ENCODE data around the gene PLXNA4. TPM values are rescaled to one million over a fixed set of nuclear protein-coding genes. Genes with fewer than 3 reads are reported as not detected.

PLXNA4 gene
- polyA plus RNA-seq, 4 donors, result 10.5 to 15.5 (median 12.5) TPM

- DNase-seq (ENCODE audit: low read depth in 4 of 4, low spot score in 2 of 4), result no peak
These were observed 207.9 kb downstream of the PLXNA4 start for GRCh38 chr7:132368246-132368900.

GRCh38 chr7:132367795-132368194, 208.5 kb downstream of the PLXNA4 start:
- DNase-seq (ENCODE audit: low read depth in 4 of 4, low spot score in 2 of 4), result no peak

- no peak for DNase-seq (ENCODE audit: low read depth in 4 of 4, low spot score in 2 of 4)
These were observed 209.3 kb downstream of the PLXNA4 start for GRCh38 chr7:132367004-132367403.

- DNase-seq (ENCODE audit: low read depth in 4 of 4, low spot score in 2 of 4), result no peak
These were observed 212.0 kb downstream of the PLXNA4 start for GRCh38 chr7:132364226-132364625.

- no peak for DNase-seq (ENCODE audit: low read depth in 4 of 4, low spot score in 2 of 4)
These were observed 214.2 kb downstream of the PLXNA4 start for GRCh38 chr7:132362059-132362458.

- no peak for DNase-seq (ENCODE audit: low read depth in 4 of 4, low spot score in 2 of 4)
These were observed 215.1 kb downstream of the PLXNA4 start for GRCh38 chr7:132361146-132361545.

- no peak for DNase-seq (ENCODE audit: low read depth in 4 of 4, low spot score in 2 of 4)
These were observed 216.5 kb downstream of the PLXNA4 start for GRCh38 chr7:132359743-132360142.

GRCh38 chr7:132355048-132355447, 221.2 kb downstream of the PLXNA4 start:
- no peak for DNase-seq (ENCODE audit: low read depth in 4 of 4, low spot score in 2 of 4)

- DNase-seq (ENCODE audit: low read depth in 4 of 4, low spot score in 2 of 4), result no peak
These were observed 221.7 kb downstream of the PLXNA4 start for GRCh38 chr7:132354527-132354926.

GRCh38 chr7:132353936-132354335, 222.3 kb downstream of the PLXNA4 start:
- no peak for DNase-seq (ENCODE audit: low read depth in 4 of 4, low spot score in 2 of 4)

- DNase-seq (ENCODE audit: low read depth in 4 of 4, low spot score in 2 of 4), result no peak
These were observed 223.5 kb downstream of the PLXNA4 start for GRCh38 chr7:132352800-132353199.

GRCh38 chr7:132351954-132352499, 224.2 kb downstream of the PLXNA4 start:
- no peak for DNase-seq (ENCODE audit: low read depth in 4 of 4, low spot score in 2 of 4)

- DNase-seq (ENCODE audit: low read depth in 4 of 4, low spot score in 2 of 4), result no peak
These were observed 225.5 kb downstream of the PLXNA4 start for GRCh38 chr7:132350741-132351140.

GRCh38 chr7:132349075-132349474, 227.2 kb downstream of the PLXNA4 start:
- no peak for DNase-seq (ENCODE audit: low read depth in 4 of 4, low spot score in 2 of 4)

GRCh38 chr7:132348341-132348740, 227.9 kb downstream of the PLXNA4 start:
- no peak for DNase-seq (ENCODE audit: low read depth in 4 of 4, low spot score in 2 of 4)

- DNase-seq (ENCODE audit: low read depth in 4 of 4, low spot score in 2 of 4), result no peak
These were observed 228.4 kb downstream of the PLXNA4 start for GRCh38 chr7:132347858-132348257.

GRCh38 chr7:132347123-132347522, 229.1 kb downstream of the PLXNA4 start:
- no peak for DNase-seq (ENCODE audit: low read depth in 4 of 4, low spot score in 2 of 4)

GRCh38 chr7:132345543-132346129, 230.6 kb downstream of the PLXNA4 start:
- no peak for DNase-seq (ENCODE audit: low read depth in 4 of 4, low spot score in 2 of 4)

GRCh38 chr7:132345030-132345429, 231.2 kb downstream of the PLXNA4 start:
- no peak for DNase-seq (ENCODE audit: low read depth in 4 of 4, low spot score in 2 of 4)

GRCh38 chr7:132343199-132343598, 233.1 kb downstream of the PLXNA4 start:
- DNase-seq (ENCODE audit: low read depth in 4 of 4, low spot score in 2 of 4), result no peak

GRCh38 chr7:132337450-132338080, 238.7 kb downstream of the PLXNA4 start:
- no peak for DNase-seq (ENCODE audit: low read depth in 4 of 4, low spot score in 2 of 4)

GRCh38 chr7:132336797-132337196, 239.5 kb downstream of the PLXNA4 start:
- no peak for DNase-seq (ENCODE audit: low read depth in 4 of 4, low spot score in 2 of 4)
